ENCODE data around the gene CPNE5.
A peak's percentile ranks its signal among the peaks of the same experiment; 100 is the strongest.

Gene CPNE5

GRCh38 chr6:36758516-36759147 lies 80.6 kb downstream of the CPNE5 start:
- no peak for DNase-seq

GRCh38 chr6:36757943-36758508 lies 81.2 kb downstream of the CPNE5 start:
- DNase-seq = no peak

- no peak for DNase-seq
These were observed 82.0 kb downstream of the CPNE5 start for GRCh38 chr6:36757206-36757605.

- no peak for DNase-seq
These were observed 82.5 kb downstream of the CPNE5 start for GRCh38 chr6:36756786-36757185.

- no peak for DNase-seq
These were observed 83.6 kb downstream of the CPNE5 start for GRCh38 chr6:36755435-36756348.

GRCh38 chr6:36754582-36755434 lies 84.4 kb downstream of the CPNE5 start:
- DNase-seq = no peak

GRCh38 chr6:36753671-36754405 lies 85.4 kb downstream of the CPNE5 start:
- DNase-seq = no peak

GRCh38 chr6:36752886-36753506 lies 86.2 kb downstream of the CPNE5 start:
- DNase-seq = no peak

- DNase-seq = peak in 1 of 2 experiments; percentile 42
These were observed 86.9 kb downstream of the CPNE5 start for GRCh38 chr6:36752187-36752885.

GRCh38 chr6:36751833-36752186 lies 87.4 kb downstream of the CPNE5 start:
- DNase-seq = no peak

- no peak for DNase-seq
These were observed 88.2 kb downstream of the CPNE5 start for GRCh38 chr6:36751091-36751490.

GRCh38 chr6:36749829-36750489 lies 89.3 kb downstream of the CPNE5 start:
- DNase-seq = no peak

- DNase-seq = no peak
These were observed 93.0 kb downstream of the CPNE5 start for GRCh38 chr6:36746251-36746650.

- DNase-seq = no peak
These were observed 93.4 kb downstream of the CPNE5 start for GRCh38 chr6:36745836-36746235.

- no peak for DNase-seq
These were observed 94.0 kb downstream of the CPNE5 start for GRCh38 chr6:36745283-36745682.

- no peak for DNase-seq
These were observed 95.0 kb downstream of the CPNE5 start for GRCh38 chr6:36744304-36744673.

GRCh38 chr6:36743538-36744303 lies 95.5 kb downstream of the CPNE5 start:
- DNase-seq = no peak

GRCh38 chr6:36743032-36743431 lies 96.2 kb downstream of the CPNE5 start:
- no peak for DNase-seq

- DNase-seq = no peak
These were observed 97.1 kb downstream of the CPNE5 start for GRCh38 chr6:36742146-36742545.

- DNase-seq = no peak
These were observed 98.4 kb downstream of the CPNE5 start for GRCh38 chr6:36740818-36741179.
